Esophagus muscularis mucosa (tissue), 3 donors: ENCODE data around the gene NMT2.

ENCODE experiments used
- POLR2A ChIP-seq: fragments of 450-650 bp; IDR thresholded peaks from one replicate; pipeline ENCODE4 v1.6.1; 2017; ENCODE audit warnings: antibody characterized with exemption, moderate library complexity, mild to moderate bottlenecking, low read depth
- TF ChIP-seq, protein P1 (sequence below), 3 experiments: fragments of 200-600 bp in 2 of 3; fragments of 450-650 bp in 1 of 3; sonication (generic) in 2 of 3; IDR thresholded peaks; one replicate each; pipeline ENCODE4 v1.5.1; 2017 to 2019; ENCODE audit warnings: antibody characterized with exemption in 3 of 3, mild to moderate bottlenecking in 2 of 3, moderate library complexity in 1 of 3

GRCh38 chr10:15092855-15093408 is 75.6 kb downstream of the NMT2 start:
- no peak for TF ChIP-seq POLR2A
- TF ChIP-seq, protein P1, sequence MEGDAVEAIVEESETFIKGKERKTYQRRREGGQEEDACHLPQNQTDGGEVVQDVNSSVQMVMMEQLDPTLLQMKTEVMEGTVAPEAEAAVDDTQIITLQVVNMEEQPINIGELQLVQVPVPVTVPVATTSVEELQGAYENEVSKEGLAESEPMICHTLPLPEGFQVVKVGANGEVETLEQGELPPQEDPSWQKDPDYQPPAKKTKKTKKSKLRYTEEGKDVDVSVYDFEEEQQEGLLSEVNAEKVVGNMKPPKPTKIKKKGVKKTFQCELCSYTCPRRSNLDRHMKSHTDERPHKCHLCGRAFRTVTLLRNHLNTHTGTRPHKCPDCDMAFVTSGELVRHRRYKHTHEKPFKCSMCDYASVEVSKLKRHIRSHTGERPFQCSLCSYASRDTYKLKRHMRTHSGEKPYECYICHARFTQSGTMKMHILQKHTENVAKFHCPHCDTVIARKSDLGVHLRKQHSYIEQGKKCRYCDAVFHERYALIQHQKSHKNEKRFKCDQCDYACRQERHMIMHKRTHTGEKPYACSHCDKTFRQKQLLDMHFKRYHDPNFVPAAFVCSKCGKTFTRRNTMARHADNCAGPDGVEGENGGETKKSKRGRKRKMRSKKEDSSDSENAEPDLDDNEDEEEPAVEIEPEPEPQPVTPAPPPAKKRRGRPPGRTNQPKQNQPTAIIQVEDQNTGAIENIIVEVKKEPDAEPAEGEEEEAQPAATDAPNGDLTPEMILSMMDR (IDR thresholded peaks at IDR 0.05): no peak
